NCI-H2196 (cell line): ENCODE measurements around the gene ATP10A.

Experiments used
- DNase-seq: peaks from one replicate; lab custom pipeline; 2025; ENCODE audit not compliant: unreplicated experiment; lab: John Stamatoyannopoulos, UW

Gene ATP10A

DNA sequence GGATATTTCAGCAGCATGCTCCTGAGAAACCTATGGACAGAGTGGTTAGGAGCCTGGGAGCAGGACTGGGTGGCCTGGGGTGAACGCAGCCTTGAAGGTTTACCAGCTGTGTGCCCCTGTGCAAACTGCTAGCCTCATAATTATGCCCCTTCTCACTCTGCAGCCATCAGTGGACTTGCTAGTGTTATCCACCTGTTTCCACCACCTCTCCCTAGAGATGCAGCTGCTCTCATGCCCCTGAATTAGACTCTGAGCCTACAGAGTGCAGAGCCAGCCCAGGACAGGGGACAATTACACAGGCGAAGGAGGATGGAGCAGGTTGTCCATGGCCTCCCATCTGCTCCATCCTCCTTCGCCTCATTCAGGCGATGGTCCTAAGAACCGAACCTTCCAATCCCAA, 175.9 kb downstream of the ATP10A start:
- DNase-seq: no peak

DNA sequence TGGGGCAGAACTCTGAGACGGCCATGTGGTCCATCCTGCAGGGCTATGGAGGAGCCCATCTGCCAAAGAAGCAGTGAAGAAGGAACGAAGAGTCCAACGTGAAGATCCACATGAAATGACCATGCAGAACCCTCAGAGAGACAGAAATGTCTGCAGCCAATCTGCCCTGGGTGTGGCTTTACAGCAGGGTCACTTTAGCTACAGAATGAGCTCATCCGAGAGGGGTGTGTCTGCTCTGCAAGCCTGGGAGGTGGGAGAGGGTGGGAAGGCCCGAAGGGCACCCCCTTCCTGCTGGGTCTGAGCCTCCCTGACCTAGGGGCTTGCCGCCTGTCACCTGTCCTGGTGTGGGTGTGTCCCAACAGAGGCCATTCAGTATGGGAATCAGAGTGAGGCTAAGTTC, 176.3 kb downstream of the ATP10A start:
- DNase-seq: no peak

DNA sequence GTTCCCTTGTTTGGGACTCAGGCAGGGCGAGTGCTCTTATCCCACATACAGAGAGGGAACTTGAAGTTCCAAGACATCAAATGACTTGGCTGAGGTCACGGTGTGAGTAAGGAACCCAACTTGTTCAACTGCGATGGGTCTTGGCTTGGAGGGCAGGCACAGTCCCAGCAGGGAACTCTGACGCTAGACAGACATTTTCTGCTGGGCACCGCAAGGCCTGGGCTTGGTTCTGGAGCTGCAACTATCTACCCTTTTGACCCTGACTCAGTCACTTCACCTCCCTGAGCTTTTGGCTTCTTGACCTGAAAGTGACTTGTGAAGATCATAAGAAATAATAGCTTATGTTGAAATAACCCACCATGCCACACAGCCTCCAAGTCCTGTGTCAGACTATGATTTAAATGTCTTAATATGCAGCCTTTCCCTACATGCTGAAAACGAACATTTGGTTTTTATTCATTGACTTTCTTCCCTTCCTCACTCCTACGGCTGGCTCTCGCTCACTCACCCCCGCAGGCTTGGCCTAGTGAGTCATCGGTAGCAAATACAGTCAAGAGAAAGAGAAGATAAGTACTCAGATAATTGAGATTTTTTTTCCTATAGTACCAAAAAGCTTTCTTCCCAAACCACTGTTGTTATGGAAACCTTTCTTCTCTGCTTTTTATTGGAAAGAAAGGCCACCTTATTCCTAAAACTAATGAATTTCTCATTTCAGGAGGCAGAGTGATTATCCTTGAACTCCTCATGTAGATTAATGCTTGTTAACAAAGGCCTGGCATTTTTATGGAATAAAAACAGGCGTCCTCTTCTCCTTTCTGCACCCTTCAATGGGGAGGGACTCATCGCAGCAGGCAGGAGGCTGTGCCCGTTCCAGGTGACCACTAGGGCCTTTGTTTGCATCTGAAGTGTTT, 178.4 kb downstream of the ATP10A start:
- no peak for DNase-seq

DNA sequence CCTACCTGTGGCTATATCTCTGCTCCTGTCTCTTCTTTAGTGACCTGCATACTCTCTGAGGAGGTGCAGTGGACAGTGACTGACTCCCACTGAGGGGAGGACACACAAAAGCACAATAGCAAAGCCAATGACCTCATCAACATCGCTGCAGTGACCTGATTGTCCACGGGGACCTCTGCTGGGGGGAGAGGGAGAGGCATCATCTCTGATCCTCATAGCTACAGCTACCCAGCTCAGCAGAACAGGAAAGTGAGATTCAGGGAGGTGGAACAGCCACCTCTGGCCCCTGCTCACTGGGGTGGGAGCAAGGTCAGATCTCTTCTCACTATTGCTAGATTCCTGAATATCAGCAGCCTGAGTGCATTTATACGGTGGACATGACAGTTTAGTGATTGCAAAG, 179.2 kb downstream of the ATP10A start:
- DNase-seq: no peak

DNA sequence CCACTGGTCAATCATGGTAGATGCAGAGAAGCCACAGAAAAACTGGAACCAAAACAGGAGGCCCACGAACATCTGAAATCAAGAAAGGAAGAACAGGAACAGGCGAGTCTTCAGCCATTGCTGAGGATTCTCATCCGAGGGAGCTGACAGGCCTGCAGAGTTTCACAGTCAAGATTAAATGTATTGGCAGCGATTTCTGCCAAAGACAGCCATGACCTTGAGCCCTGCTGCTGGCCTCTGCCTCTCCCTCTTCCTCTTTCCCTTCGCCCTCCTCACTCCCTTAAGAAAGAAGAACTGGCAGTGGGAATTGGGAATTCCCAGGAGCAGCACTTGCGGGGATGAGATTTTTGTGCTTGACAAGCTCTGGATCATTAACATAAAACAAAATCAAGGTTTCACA, 179.7 kb downstream of the ATP10A start:
- DNase-seq: no peak

DNA sequence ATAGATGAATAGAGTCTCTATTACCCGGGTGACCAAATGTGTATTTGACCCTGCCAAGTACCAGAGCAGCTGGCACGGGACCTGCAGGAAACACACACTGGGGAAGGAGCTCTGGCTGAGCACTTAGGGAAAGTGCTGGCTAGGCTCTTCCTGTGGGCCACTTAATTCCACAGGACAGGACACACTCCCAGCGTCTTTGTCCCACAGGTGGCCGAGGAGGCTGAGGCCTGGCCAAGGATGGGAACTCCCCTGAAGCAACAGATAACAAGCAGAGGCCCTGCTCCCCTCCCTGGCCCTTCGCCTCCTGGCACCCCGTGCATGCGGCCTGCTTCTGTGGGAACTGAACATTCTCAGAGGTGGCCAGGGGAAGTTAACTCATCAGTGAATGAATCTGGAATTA, 180.8 kb downstream of the ATP10A start:
- no peak for DNase-seq

DNA sequence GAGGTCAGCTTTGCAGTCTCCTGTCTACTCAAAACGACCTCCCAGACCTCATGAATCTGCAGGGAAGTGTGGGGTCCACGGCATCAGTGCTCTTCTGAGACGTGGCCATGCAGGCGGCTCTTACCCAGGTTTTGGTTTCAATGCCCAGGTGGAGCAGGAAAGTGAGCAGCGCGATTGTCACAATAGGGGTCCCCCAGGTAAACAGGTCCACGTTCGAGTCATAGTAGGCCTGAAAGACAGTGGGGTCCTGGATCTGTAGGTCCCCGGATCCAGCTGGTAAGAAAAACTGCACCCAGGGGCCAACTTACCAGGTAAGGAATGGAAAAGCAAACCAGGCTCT, 182.5 kb downstream of the ATP10A start:
- DNase-seq: no peak

DNA sequence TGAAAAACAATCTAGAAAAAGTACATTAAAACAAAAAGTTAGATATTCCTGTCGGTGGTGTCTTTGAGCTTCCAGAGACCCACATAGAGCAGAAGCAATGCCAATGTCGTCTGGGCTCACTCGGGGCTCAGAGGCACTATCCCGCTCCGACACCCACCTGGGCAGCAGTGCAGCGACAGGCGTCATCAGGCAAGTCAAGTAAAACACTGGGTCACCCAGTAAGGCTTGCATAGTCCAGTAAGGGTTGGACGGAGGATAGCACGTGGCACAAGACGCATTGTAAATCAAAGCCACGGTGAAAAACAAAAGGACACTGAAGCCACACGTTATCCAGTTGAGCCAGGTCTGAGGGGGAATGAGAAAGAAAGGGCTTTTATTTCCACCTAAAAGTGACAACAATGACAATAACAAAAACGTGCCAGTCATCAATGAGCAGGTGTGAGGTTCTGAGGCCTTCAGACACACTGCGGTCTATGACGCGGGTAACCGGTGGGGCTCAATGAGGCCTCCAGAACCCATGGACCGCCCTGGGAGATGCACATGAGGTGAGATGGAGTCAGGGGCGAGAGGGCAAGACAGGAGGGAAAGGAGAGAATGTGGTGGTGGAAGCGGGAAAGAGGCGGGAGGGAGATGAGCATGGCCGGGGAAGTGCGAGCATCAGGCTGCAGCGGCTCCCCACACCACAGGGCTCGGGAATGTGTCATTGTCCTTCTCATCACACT, 183.0 kb downstream of the ATP10A start:
- DNase-seq: no peak

DNA sequence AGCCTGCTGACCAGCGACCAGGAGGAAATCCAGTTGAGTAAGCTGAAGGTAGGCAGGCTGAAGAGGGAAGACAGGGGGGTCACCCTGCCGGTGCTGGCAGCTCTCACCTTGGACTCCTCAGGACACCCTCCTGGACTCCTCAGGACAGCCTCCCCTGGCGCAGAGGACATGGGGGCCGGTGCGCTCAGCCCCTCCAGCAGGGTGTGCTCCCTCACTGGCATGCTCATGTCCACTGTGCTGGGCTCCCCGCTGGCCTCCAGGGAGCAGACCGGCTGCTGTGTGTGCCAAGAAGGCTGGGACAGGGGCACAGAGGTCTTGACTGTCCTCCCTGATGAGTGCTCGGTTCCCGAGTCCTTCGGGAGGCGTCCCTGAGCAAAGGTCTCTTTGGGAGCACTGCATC, 183.6 kb downstream of the ATP10A start:
- no peak for DNase-seq

DNA sequence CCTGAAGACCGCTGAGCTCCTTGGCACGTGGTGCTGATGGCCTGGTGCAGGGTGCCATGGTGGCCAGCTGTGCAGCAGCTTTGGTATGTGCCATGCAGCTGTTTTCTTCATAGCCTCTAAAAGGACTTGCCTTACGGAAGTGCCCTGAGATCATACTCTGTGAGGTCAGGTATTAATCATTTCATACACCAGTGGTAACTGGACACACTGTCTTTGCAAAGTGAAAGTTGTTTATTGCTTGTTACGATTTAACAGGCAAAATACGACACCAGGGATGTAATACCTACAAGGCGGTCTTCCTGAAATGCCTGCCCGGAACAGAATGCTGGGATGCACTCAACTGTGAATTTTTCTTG, 184.6 kb downstream of the ATP10A start:
- no peak for DNase-seq

DNA sequence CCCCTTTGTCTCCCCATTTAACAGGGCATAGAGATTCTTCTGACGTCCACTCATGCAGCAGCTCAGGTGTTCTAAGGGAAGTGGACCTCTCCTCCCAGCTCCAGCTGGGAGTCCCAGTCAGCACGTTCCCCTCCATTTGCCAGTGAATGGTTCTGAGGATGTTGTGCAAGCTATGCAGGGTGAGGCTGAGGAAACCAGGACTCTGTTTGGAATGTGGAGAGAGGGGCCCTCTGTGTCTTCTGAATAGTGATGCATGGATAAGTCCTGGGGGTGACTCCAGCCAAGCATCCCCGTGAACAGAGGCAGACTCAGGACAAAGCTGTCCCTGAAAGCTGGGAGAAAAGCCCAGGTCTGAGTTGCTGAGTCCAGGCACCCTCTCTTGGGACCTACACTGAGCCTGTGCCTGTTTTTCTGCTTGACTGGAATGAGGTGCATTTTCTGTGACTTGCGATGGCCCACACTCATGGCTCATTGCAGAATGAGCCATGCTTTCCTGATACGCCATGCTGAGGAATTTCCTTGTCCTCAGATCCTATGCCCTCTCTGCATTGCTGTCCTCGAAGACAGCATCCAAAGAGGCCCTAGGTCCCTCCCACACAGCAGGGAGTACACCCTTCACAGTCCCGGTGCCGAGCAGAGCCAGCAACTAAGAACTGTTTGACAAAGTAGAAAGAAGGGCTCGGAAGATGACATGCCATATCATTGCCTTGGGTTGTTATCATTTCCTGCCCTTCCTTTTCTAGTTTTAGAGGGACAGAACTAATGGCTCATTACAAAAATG, 185.2 kb downstream of the ATP10A start:
- DNase-seq: no peak

DNA sequence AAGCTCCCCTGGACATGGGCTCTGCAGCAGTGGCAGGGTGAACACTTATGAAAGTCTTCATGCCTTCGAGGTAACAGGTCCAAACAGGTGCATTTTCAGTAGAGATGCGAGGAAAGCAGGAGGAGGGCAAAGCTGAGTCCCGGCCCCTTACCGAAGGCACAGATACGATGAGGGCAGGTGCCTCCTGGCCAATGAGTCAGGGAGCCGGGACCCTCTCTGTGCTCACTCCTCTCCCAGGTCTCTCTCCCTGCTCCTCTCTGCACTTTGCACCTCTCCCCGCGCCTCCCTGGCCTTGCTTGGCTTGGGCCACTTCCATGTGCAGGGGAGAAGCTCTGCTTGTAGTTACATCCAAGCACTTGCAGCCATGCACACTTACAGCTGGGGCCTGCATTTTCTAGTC, 187.1 kb downstream of the ATP10A start:
- DNase-seq: no peak

DNA sequence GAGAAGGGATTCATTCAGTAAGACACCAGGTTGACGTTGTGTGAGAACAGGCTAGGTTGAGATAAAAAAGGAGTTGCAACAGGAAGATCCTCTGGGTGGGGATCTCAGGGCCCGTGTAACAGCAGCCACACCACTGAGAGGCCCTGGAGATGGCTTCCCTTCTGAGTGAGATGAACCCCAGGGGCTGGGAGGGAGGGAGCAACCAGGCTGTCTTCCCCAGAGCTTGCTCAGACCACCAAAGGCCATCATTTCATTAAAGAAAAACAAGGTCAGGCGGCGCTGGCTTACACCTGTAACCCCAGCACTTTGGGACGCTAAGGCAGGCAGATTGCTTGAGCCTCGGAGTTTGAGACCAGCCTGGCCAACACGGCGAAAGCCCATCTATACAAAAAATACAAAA, 187.7 kb downstream of the ATP10A start:
- no peak for DNase-seq

DNA sequence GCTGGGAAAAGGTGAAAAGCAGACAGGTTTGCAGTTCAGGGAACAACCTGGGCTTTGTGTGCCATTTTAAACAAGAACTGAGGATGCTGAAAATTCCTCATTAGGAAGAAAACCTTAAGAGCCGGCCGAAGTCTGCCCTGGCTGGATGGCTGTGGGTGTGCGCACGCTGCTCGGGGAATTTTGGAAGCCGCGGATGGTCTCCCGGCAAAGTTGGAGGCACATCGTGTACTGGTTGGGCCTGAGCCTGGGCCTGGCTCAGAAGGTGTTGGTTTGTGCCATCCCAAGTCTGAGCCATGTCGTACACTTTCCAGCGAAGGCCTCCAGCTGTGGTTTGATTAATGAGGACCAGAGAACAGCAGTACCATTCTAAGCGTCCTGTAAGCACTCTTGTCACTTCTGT, 188.2 kb downstream of the ATP10A start:
- DNase-seq: no peak

DNA sequence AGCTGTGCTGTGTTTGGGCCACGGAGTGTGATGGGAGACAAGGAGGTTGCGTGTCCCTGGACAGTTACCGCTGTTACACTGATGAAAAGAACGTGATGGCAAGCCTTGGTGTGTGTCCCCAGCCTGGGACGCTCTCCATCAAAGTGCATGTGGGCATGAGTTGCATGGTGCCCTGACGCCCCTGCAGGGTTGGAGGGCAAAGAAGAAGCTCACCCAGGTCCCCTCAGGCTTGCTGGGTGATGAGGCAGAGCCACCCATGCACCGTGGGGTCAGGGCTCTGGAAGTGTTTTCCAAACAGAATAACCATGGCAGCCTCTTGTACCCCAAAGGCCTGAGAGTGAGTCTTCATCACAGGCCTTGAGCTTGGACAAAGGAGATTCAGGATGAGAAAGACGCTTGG, 189.2 kb downstream of the ATP10A start:
- DNase-seq: no peak

DNA sequence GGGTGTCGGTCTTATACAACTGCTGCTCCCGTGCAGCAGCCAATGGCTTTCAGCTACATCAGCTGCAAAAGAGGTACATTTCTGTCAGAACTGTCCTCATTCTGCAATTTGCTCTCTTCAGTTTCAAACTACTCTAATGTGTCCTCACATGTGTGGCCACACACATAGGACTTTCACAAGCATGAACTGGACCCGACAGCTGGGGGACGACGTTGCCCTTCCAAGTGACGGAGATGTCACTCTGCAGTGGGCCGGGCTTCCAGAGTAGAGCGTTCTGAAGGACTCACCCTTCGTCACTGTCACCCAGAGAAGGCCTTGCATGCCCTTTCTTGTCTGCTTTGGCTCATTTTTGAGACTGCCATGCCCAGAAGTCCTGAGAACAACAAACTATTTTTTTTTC, 189.8 kb downstream of the ATP10A start:
- no peak for DNase-seq

DNA sequence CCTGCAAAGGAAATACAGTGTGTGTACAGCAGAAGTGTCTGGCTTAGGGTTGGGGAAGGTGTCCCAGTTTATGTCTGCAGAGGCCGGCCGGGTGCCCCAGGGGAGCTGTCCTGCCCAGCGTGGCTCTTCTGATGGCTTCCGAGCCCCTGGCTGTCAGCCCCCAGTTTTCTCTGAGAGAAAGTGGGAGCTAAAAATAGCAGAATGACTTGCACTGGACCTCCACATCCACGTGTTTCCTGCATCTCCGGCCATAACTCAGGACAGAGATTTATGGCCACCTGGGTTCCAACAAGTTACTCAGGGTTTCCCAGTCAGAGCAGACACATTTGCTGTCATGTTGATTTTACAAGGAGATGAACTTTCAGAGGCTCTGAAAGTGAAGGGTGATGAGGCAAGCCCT, 192.0 kb downstream of the ATP10A start:
- DNase-seq: no peak

DNA sequence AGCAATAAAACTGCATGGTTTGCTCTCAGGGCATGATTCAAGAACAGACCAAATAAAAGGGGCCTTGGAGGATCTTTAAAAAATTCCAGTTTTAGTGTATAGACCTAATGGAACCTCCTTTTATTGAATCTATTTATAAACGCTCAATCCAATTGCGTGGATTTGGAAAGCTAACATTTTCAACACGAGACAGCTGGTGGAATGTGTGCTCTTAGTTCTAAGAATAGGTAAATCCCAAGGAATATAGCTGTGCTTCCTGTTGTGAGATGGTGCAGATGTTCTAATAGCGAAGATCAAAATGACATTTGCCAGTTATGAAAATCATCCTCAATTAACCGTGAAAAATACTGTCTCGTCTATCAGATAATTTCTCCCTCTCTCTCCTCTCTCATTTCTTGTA, 192.5 kb downstream of the ATP10A start:
- DNase-seq: no peak

DNA sequence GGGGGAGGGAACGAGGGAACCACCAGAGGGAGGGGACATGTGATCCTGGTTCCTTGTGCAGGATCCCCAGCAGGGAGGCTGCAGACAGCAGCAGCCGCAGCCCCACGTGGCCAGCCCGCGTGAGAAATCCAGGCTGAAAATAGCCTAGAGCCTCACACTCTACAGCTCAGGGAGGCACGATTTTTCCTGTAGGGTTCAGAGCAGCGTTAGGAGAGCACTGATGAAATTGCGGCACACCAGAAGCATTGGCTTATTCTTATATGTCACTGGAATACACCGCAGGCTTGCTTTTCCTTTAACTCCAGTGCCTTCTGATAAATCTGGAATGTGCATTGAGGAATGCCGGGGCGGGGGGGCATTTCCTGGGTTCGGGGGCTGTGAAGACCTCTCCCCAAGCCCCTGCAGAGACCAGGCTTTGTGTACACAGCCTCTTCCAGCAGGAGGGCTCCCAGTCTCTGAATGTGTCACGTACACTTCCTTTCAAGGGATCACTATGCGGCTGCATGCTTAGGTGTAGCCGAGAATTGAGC, 193.0 kb downstream of the ATP10A start:
- no peak for DNase-seq

DNA sequence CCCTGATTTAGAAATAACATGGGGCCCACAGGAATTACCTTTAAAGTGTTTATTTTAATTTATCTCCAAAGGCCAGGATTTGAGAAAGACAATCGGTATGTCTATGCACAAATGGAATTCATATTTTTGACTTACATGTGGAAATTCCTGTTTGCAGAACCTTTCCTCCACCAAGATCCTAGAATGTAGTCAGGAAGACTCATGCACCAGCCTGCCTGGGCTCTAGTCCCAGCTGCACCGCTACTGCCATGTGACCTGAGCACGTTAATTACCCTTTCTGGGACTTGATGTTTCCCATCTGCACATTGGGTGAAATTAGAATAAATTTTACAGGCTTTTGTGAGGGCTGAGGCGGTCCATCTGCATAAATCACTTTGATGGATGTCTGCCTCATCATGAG, 194.2 kb downstream of the ATP10A start:
- DNase-seq: no peak

DNA sequence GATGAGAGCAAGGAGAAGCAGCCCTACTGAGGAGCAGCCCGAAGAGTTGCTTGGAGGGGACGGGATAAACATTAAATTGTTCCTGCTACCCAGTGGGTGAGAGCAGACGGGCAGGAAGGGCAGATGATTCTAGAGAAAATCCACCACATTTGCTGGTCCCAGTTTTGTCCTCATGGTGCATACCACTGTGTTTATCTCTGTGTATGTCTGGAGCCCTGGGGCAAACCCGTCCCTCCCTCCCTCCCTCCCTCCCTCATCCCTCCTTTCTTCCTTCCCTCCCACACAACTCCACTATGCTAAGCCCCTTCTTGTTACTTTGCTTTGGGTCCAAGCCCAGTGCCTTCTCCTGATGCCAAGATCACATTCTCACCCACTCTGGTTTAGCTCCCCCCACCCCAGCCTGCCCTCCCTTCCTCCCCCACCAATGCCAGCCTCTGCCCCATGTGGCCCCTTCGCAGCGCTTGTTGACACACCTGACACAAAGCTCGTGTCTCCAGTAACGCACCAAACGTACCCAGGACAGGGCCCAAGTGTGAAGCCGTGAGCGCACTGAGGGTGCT, 194.8 kb downstream of the ATP10A start:
- no peak for DNase-seq
